ENCODE data around the gene CEP68.

The CEP68 gene

GRCh38 chr2:65053199-65053598 lies 3.0 kb upstream of the CEP68 start:
- Histone ChIP-seq H3K4me3 (ENCODE audit: low read depth, low read length) (no peak overlapping the region), H3K36me3 (ENCODE audit: control insufficient read depth, insufficient read depth, low read length) (no peaks in the 10 kb centered on the region), H3K9me3 (ENCODE audit: control insufficient read depth, insufficient read depth, low read length) (peaks cover 3% of the 10 kb centered on the region), H3K4me1 (ENCODE audit: control insufficient read depth, insufficient read depth, low read length) (peaks cover 9% of the 10 kb centered on the region), H3K27me3 (ENCODE audit: control insufficient read depth, insufficient read depth, low read length) (no peaks in the 10 kb centered on the region), H3K9ac (ENCODE audit: low read depth, low read length) (no peak overlapping the region)

GRCh38 chr2:65054749-65055421 lies 1.3 kb upstream of the CEP68 start:
- H3K4me1 ChIP-seq (ENCODE audit: control insufficient read depth, insufficient read depth, low read length), result no peaks in the 10 kb centered on the region
- H3K9me3 ChIP-seq (ENCODE audit: control insufficient read depth, insufficient read depth, low read length), result no peaks in the 10 kb centered on the region
- peak overlapping the region; percentile 85 for H3K4me3 ChIP-seq (ENCODE audit: low read depth, low read length)
- H3K9ac ChIP-seq (ENCODE audit: low read depth, low read length), result no peak overlapping the region
- no peaks in the 10 kb centered on the region for H3K27me3 ChIP-seq (ENCODE audit: control insufficient read depth, insufficient read depth, low read length)
- H3K36me3 ChIP-seq (ENCODE audit: control insufficient read depth, insufficient read depth, low read length), result no peaks in the 10 kb centered on the region

DNA sequence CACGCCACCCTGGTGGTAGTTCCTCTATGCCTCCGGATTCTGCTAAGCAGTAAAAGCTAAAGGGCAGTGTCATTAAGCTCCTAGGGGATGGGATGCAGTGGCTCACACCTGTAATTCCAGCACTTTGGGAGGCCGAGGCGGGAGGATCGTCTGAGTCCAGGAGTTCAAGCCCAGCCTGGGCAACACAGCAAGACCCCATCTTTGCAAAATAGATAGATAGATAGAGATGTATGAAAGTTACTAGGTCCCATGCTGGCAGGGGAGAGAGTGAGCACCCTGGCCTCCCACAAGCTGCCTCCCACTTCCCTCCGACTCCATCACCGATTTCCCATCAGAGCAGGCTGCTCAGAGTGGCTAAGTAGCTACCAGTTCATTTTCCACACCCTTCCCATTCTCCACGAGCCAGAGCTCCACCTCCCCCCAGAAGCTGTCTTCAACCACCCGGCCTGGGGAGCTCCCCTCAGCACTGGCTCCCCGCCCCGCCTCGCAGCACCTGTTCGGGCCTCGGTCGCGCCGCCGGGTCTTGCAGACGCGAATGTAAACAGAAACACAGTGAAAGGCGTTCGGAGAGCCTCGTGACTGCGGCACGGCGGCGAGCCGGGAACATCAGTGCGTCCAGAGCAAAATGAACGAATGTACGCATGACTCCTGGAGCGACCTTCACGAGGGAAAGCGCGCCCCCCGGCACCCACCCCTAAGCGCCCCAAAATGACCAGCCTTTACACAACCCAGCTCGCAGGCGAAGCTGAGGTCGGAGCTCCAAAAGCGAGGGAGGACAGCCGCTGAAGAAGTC lies 598 bp upstream of the CEP68 start:
- H3K9me3 ChIP-seq (ENCODE audit: control insufficient read depth, insufficient read depth, low read length), result no peaks in the 10 kb centered on the region
- no peak overlapping the region for H3K9ac ChIP-seq (ENCODE audit: low read depth, low read length)
- peak overlapping the region; percentile 85 for H3K4me3 ChIP-seq (ENCODE audit: low read depth, low read length)
- no peaks in the 10 kb centered on the region for H3K36me3 ChIP-seq (ENCODE audit: control insufficient read depth, insufficient read depth, low read length)
- H3K27me3 ChIP-seq (ENCODE audit: control insufficient read depth, insufficient read depth, low read length), result no peaks in the 10 kb centered on the region
- H3K4me1 ChIP-seq (ENCODE audit: control insufficient read depth, insufficient read depth, low read length), result no peaks in the 10 kb centered on the region

- Histone ChIP-seq H3K9me3 (ENCODE audit: control insufficient read depth, insufficient read depth, low read length) (no peaks in the 10 kb centered on the region), H3K4me3 (ENCODE audit: low read depth, low read length) (peak overlapping the region; percentile 85), H3K36me3 (ENCODE audit: control insufficient read depth, insufficient read depth, low read length) (no peaks in the 10 kb centered on the region), H3K4me1 (ENCODE audit: control insufficient read depth, insufficient read depth, low read length) (no peaks in the 10 kb centered on the region), H3K9ac (ENCODE audit: low read depth, low read length) (peak overlapping the region; percentile 0), H3K27me3 (ENCODE audit: control insufficient read depth, insufficient read depth, low read length) (no peaks in the 10 kb centered on the region)
Measured at GRCh38 chr2:65057054-65057375, 799 bp downstream of the CEP68 start.

DNA sequence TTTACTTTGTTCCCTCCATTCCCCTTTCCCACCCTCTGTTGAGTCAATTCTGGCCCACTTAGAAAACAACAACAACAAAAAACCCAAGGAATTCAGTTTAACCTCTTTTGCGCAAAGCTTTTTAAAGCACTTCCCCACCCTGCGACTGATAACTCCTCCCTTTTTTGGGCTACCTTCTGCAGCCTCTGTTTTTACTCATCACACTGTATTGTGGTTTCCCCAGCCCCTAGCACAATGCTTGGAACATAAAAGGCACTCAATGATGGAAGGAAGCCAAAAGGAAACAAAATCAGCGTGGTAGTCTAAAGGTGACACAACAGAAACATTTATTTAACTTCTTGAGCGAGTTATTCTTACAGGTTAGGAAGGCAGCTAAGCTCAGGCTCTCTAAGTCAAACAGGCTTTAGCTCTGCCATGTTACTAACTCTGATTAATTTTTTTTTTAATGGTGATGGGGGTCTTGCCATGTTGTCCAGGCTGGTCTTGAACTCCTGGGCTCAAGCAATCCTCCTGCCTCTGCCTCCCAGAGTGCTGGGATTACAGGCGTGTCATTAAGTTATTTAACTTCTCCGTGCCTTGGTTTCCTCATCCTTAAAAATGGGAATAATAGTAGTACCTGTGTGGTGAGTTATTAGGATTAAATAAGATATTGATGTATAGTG lies 1.3 kb downstream of the CEP68 start:
- Histone ChIP-seq H3K9ac (ENCODE audit: low read depth, low read length) (peak overlapping the region; percentile 0), H3K36me3 (ENCODE audit: control insufficient read depth, insufficient read depth, low read length) (no peaks in the 10 kb centered on the region), H3K9me3 (ENCODE audit: control insufficient read depth, insufficient read depth, low read length) (no peaks in the 10 kb centered on the region), H3K27me3 (ENCODE audit: control insufficient read depth, insufficient read depth, low read length) (no peaks in the 10 kb centered on the region), H3K4me1 (ENCODE audit: control insufficient read depth, insufficient read depth, low read length) (no peaks in the 10 kb centered on the region), H3K4me3 (ENCODE audit: low read depth, low read length) (peak overlapping the region; percentile 85)

DNA sequence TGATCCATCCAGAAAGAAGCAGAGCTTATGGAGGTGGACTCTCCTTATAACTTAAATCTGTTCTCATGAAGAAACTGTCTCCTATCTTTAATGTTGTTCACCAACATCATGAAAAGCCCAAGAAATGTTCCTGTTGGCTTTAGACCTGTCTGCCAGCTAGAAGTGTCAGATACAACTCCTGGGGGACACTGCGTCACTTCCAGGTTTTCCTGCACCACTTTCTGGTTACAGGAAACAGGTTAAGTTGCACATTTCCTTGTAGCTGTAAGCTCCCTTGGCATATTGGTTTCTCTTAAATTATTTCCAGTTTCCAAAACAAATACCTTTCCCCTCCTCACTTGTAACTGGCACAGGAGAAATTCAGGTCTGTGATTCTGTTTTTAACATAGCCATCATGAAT lies 2.9 kb downstream of the CEP68 start:
- H3K9me3 ChIP-seq (ENCODE audit: control insufficient read depth, insufficient read depth, low read length), result no peaks in the 10 kb centered on the region
- no peak overlapping the region for H3K9ac ChIP-seq (ENCODE audit: low read depth, low read length)
- no peaks in the 10 kb centered on the region for H3K4me1 ChIP-seq (ENCODE audit: control insufficient read depth, insufficient read depth, low read length)

GRCh38 chr2:65061146-65061909 lies 5.1 kb downstream of the CEP68 start:
- Histone ChIP-seq H3K9ac (ENCODE audit: low read depth, low read length) (no peak overlapping the region), H3K4me1 (ENCODE audit: control insufficient read depth, insufficient read depth, low read length) (no peaks in the 10 kb centered on the region), H3K36me3 (ENCODE audit: control insufficient read depth, insufficient read depth, low read length) (no peaks in the 10 kb centered on the region), H3K9me3 (ENCODE audit: control insufficient read depth, insufficient read depth, low read length) (no peaks in the 10 kb centered on the region), H3K27me3 (ENCODE audit: control insufficient read depth, insufficient read depth, low read length) (no peaks in the 10 kb centered on the region), H3K4me3 (ENCODE audit: low read depth, low read length) (no peak overlapping the region)

More for the DNA sequence above, 2.9 kb downstream of the CEP68 start:
- H3K27me3 ChIP-seq (ENCODE audit: control insufficient read depth, insufficient read depth, low read length), result no peaks in the 10 kb centered on the region
- no peaks in the 10 kb centered on the region for H3K36me3 ChIP-seq (ENCODE audit: control insufficient read depth, insufficient read depth, low read length)
- H3K4me3 ChIP-seq (ENCODE audit: low read depth, low read length), result no peak overlapping the region

DNA sequence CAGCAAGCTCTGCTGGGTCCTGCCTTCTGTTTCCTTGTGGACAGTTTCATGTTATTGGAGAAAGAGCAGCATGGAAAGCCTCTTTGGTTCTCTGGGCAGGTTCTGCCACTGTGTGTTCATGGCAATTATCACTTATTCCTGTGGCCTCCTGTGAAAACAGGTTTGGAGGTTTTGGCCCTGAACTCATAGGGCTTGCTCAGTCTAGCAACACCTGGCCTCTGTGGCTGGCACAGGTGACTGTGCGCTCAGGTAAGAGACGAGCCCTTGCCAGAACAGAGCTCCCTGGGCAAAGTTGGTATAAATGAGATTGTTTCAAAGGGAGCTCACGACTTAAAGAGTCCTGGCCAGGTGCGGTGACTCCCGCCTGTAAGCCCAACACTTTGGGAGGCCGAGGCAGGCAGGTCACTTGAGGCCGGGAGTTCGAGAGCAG lies 5.7 kb downstream of the CEP68 start:
- Histone ChIP-seq H3K9me3 (ENCODE audit: control insufficient read depth, insufficient read depth, low read length) (no peaks in the 10 kb centered on the region), H3K4me1 (ENCODE audit: control insufficient read depth, insufficient read depth, low read length) (no peaks in the 10 kb centered on the region)

DNA sequence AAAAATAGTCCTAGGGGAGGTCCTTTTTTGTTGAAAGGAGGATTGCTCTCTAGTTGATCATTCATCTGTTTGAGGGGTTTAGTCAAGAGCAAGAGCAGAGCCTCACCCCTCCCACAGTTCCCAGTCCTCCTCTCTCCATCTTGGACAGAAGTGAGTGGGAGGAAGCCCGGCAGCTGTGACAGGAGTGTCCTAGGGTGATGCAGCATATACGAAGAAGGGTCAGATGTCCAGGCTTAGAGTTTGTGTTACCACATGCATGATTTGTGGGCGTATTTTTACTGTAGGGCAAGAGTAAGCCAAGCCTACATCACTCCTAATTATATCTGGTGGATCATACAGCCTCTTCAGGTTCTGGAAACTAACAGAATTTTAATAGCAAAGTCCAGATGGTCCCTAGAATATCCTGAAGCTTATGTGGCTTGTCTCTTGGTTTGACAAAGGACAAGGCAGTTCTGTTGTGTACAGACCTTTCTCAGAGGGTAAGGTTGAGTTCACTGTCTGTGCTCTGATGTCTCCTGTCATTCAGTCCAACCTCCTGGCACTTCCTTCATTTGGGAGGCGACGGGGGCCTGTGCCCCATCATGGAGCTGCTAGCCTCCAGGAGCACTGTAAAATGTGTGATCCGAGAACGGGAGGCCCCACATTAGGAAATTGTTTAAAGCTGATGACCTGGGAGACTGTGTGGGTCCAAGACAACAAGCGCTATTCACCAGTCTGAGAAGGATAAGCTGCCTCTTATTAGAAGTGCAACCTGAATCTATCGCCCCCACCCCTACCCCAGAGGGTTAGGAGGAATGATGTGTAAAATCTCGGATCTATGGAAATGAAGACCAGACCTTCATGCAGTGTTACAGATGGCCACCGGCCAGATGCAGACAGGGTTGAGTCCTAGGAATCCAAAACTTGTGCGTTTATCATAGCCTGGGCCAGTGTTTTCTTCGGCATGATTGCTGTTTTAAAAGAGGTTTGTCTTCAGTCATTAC lies 6.9 kb downstream of the CEP68 start:
- H3K9me3 ChIP-seq (ENCODE audit: control insufficient read depth, insufficient read depth, low read length), result no peaks in the 10 kb centered on the region
- H3K27me3 ChIP-seq (ENCODE audit: control insufficient read depth, insufficient read depth, low read length), result no peaks in the 10 kb centered on the region
- no peaks in the 10 kb centered on the region for H3K36me3 ChIP-seq (ENCODE audit: control insufficient read depth, insufficient read depth, low read length)
- H3K9ac ChIP-seq (ENCODE audit: low read depth, low read length), result no peak overlapping the region
- no peaks in the 10 kb centered on the region for H3K4me1 ChIP-seq (ENCODE audit: control insufficient read depth, insufficient read depth, low read length)
- no peak overlapping the region for H3K4me3 ChIP-seq (ENCODE audit: low read depth, low read length)

More for the DNA sequence above, 5.7 kb downstream of the CEP68 start:
- no peak overlapping the region for H3K4me3 ChIP-seq (ENCODE audit: low read depth, low read length)
- H3K27me3 ChIP-seq (ENCODE audit: control insufficient read depth, insufficient read depth, low read length), result no peaks in the 10 kb centered on the region
- no peaks in the 10 kb centered on the region for H3K36me3 ChIP-seq (ENCODE audit: control insufficient read depth, insufficient read depth, low read length)
- H3K9ac ChIP-seq (ENCODE audit: low read depth, low read length), result no peak overlapping the region

GRCh38 chr2:65064728-65065552 lies 8.7 kb downstream of the CEP68 start:
- no peaks in the 10 kb centered on the region for H3K9me3 ChIP-seq (ENCODE audit: control insufficient read depth, insufficient read depth, low read length)
- peaks cover under 1% of the 10 kb centered on the region for H3K36me3 ChIP-seq (ENCODE audit: control insufficient read depth, insufficient read depth, low read length)
- H3K4me1 ChIP-seq (ENCODE audit: control insufficient read depth, insufficient read depth, low read length), result no peaks in the 10 kb centered on the region
- H3K9ac ChIP-seq (ENCODE audit: low read depth, low read length), result no peak overlapping the region
- no peaks in the 10 kb centered on the region for H3K27me3 ChIP-seq (ENCODE audit: control insufficient read depth, insufficient read depth, low read length)
- no peak overlapping the region for H3K4me3 ChIP-seq (ENCODE audit: low read depth, low read length)

All from iPS-15b (cell line).